ENCODE results near the gene GJC2.

DNA sequence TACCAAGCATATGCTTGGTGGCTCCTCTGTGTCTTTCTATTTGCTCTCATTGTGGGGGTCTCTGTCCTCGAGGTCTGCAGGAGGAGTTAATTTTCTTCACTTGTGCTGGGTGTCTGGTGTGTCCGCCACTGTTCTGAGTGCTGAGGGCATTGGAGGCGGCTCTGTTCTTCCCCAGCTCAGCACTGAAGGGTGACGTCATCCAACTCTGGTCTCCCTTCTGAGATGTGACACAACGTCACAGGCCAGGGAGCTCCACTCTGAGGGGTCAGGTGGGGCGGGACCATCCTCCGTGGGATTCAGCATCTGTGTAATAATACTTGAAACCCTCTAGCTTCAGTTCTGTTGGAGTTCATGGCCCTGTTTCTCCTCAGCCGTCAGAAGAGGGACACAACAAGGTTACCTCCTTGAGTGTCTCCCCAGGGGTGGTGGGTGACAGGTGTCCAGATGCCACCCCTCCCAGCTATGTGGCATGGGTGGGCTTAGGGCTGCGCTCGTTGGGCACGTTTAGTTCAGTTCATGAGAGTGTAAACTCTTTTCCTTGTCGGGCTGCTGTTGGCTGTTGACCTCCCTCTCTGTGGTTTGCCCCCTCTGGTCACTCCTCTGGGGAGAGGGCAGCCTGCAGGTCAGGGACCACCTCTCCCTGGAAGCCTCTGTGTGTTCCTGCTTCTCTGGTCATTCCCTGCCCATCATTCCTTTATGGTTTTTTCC, 19.0 kb downstream of the GJC2 start:
- TF ChIP-seq, protein P1, sequence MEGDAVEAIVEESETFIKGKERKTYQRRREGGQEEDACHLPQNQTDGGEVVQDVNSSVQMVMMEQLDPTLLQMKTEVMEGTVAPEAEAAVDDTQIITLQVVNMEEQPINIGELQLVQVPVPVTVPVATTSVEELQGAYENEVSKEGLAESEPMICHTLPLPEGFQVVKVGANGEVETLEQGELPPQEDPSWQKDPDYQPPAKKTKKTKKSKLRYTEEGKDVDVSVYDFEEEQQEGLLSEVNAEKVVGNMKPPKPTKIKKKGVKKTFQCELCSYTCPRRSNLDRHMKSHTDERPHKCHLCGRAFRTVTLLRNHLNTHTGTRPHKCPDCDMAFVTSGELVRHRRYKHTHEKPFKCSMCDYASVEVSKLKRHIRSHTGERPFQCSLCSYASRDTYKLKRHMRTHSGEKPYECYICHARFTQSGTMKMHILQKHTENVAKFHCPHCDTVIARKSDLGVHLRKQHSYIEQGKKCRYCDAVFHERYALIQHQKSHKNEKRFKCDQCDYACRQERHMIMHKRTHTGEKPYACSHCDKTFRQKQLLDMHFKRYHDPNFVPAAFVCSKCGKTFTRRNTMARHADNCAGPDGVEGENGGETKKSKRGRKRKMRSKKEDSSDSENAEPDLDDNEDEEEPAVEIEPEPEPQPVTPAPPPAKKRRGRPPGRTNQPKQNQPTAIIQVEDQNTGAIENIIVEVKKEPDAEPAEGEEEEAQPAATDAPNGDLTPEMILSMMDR (IDR thresholded peaks at IDR 0.05) = no peak
- TF ChIP-seq YY1 (IDR thresholded peaks at IDR 0.05; ENCODE audit: low read depth) (no peak), USF2 (IDR thresholded peaks at IDR 0.05; ENCODE audit: borderline replicate concordance, low read depth, low read length) (no peak), EP300 (IDR thresholded peaks at IDR 0.05; ENCODE audit: borderline replicate concordance in 1 of 2, low read depth in 1 of 2, low read length in 1 of 2) (no peak), ELF1 (IDR thresholded peaks at IDR 0.05) (no peak), TAF1 (IDR thresholded peaks at IDR 0.05; ENCODE audit: borderline replicate concordance, low read depth, low read length) (no peak), RAD21 (IDR thresholded peaks at IDR 0.05; ENCODE audit: low read length) (no peak), NFIC (IDR thresholded peaks at IDR 0.05; ENCODE audit: borderline replicate concordance) (no peak), POLR2AphosphoS5 (IDR thresholded peaks at IDR 0.05; ENCODE audit: low read depth, low read length) (no peak)
- TF ChIP-seq, protein P2, sequence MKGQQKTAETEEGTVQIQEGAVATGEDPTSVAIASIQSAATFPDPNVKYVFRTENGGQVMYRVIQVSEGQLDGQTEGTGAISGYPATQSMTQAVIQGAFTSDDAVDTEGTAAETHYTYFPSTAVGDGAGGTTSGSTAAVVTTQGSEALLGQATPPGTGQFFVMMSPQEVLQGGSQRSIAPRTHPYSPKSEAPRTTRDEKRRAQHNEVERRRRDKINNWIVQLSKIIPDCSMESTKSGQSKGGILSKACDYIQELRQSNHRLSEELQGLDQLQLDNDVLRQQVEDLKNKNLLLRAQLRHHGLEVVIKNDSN (IDR thresholded peaks at IDR 0.05; ENCODE audit: borderline replicate concordance, low read depth) = no peak
